ENCODE data around the gene SPINK2. TPM values are rescaled to one million over a fixed set of nuclear protein-coding genes. Genes with fewer than 3 reads are reported as not detected.

The SPINK2 gene
- total RNA-seq, 2 experiments from 2014 or later: 5.0 to 7.9 TPM

- Mint-ChIP-seq H3K4me1 (peaks cover 16% of the 10 kb centered on the region), H3K36me3 (ENCODE audit: low read depth) (peaks cover 4% of the 10 kb centered on the region), H3K4me3 (no peak overlapping the region), H3K27me3 (peaks cover 10% of the 10 kb centered on the region), H3K9me3 (no peaks in the 10 kb centered on the region), H3K27ac (no peak overlapping the region)
- no peak for DNase-seq
- POLR2A ChIA-PET: no interaction called here
- CTCF ChIA-PET: interaction anchor here (1.1 to 1.4 kb wide), 3 partner anchors 10 to 253 kb away, joined by 3 to 4 read pairs (median 3); no protein-coding TSS in a partner anchor
Observed at GRCh38 chr4:56828784-56829535, 7.5 kb upstream of the SPINK2 start.

GRCh38 chr4:56823933-56824600 is 2.6 kb upstream of the SPINK2 start:
- Mint-ChIP-seq H3K4me1 (peaks cover 28% of the 10 kb centered on the region), H3K27ac (no peak overlapping the region), H3K36me3 (ENCODE audit: low read depth) (peaks cover 13% of the 10 kb centered on the region), H3K27me3 (peaks cover 29% of the 10 kb centered on the region), H3K9me3 (peaks cover 7% of the 10 kb centered on the region), H3K4me3 (no peak overlapping the region)
- ChIA-PET CTCF (interaction anchor here (0.6 to 1.3 kb wide), 3 partner anchors 13 to 28 kb away, joined by 3 read pairs; no protein-coding TSS in a partner anchor), POLR2A (no interaction called here)
- DNase-seq: no peak

GRCh38 chr4:56818797-56819196 is 2.7 kb downstream of the SPINK2 start:
- Mint-ChIP-seq H3K36me3 (ENCODE audit: low read depth) (peaks cover 14% of the 10 kb centered on the region), H3K9me3 (peaks cover 8% of the 10 kb centered on the region), H3K4me3 (no peak overlapping the region), H3K27ac (peak overlapping the region; percentile 86), H3K27me3 (peaks cover 18% of the 10 kb centered on the region), H3K4me1 (peaks cover 40% of the 10 kb centered on the region)
- DNase-seq: no peak
- ChIA-PET POLR2A (no interaction called here), CTCF (interaction anchor here (1.0 kb wide), 1 partner anchor 8 kb away, joined by 3 read pairs; no protein-coding TSS in a partner anchor)

GRCh38 chr4:56817840-56818491 is 3.5 kb downstream of the SPINK2 start:
- ChIA-PET POLR2A (no interaction called here), CTCF (interaction anchor here (1.0 to 1.2 kb wide), 3 partner anchors 9 to 18 kb away, joined by 3 read pairs; no protein-coding TSS in a partner anchor)
- peaks cover 15% of the 10 kb centered on the region for H3K27me3 Mint-ChIP-seq
- H3K27ac Mint-ChIP-seq: peak overlapping the region; percentile 86
- H3K9me3 Mint-ChIP-seq: peaks cover 8% of the 10 kb centered on the region
- H3K4me1 Mint-ChIP-seq: peaks cover 38% of the 10 kb centered on the region
- H3K4me3 Mint-ChIP-seq: no peak overlapping the region
- peak; percentile 39 for DNase-seq
- H3K36me3 Mint-ChIP-seq (ENCODE audit: low read depth): peaks cover 14% of the 10 kb centered on the region

- H3K4me3 Mint-ChIP-seq: no peak overlapping the region
- DNase-seq: no peak
- H3K27ac Mint-ChIP-seq: no peak overlapping the region
- peaks cover 2% of the 10 kb centered on the region for H3K27me3 Mint-ChIP-seq
- H3K36me3 Mint-ChIP-seq (ENCODE audit: low read depth): peaks cover 3% of the 10 kb centered on the region
- CTCF ChIA-PET: no interaction called here
- POLR2A ChIA-PET: no interaction called here
- H3K4me1 Mint-ChIP-seq: peaks cover 31% of the 10 kb centered on the region
- H3K9me3 Mint-ChIP-seq: no peaks in the 10 kb centered on the region
Observed at GRCh38 chr4:56806666-56807065, 14.8 kb downstream of the SPINK2 start.

- peak; percentile 7 for DNase-seq
- H3K4me1 Mint-ChIP-seq: peaks cover 43% of the 10 kb centered on the region
- H3K27ac Mint-ChIP-seq: peak overlapping the region; percentile 16
- H3K9me3 Mint-ChIP-seq: no peaks in the 10 kb centered on the region
- H3K36me3 Mint-ChIP-seq (ENCODE audit: low read depth): peaks cover 3% of the 10 kb centered on the region
- CTCF ChIA-PET: interaction anchor here (0.7 to 1.5 kb wide), 5 partner anchors 13 to 339 kb away, joined by 3 read pairs; no protein-coding TSS in a partner anchor
- H3K4me3 Mint-ChIP-seq: peak overlapping the region; percentile 44
- POLR2A ChIA-PET: interaction anchor here (0.6 kb wide), 1 partner anchor 250 kb away, joined by 9 read pairs; no protein-coding TSS in a partner anchor
- H3K27me3 Mint-ChIP-seq: no peaks in the 10 kb centered on the region
Observed at GRCh38 chr4:56804551-56804950, 16.9 kb downstream of the SPINK2 start.

GRCh38 chr4:56803471-56803870 is 18.0 kb downstream of the SPINK2 start:
- peak; percentile 16 for DNase-seq
- Mint-ChIP-seq H3K9me3 (no peaks in the 10 kb centered on the region), H3K4me3 (no peak overlapping the region), H3K36me3 (ENCODE audit: low read depth) (peaks cover 3% of the 10 kb centered on the region), H3K27ac (peak overlapping the region; percentile 78), H3K27me3 (no peaks in the 10 kb centered on the region), H3K4me1 (peaks cover 48% of the 10 kb centered on the region)
- CTCF ChIA-PET: interaction anchor here (0.6 to 1.5 kb wide), 8 partner anchors 14 to 260 kb away, joined by 3 to 4 read pairs (median 3); no protein-coding TSS in a partner anchor
- POLR2A ChIA-PET: no interaction called here

- POLR2A ChIA-PET: no interaction called here
- Mint-ChIP-seq H3K4me3 (peak overlapping the region; percentile 78), H3K36me3 (ENCODE audit: low read depth) (no peaks in the 10 kb centered on the region), H3K27me3 (no peaks in the 10 kb centered on the region), H3K9me3 (no peaks in the 10 kb centered on the region), H3K4me1 (peaks cover 38% of the 10 kb centered on the region), H3K27ac (peak overlapping the region; percentile 71)
- CTCF ChIA-PET: interaction anchor here (0.6 to 3.4 kb wide), 11 partner anchors 9 to 224 kb away, joined by 3 to 11 read pairs (median 4); no protein-coding TSS in a partner anchor
- DNase-seq: peak; percentile 89
Observed at GRCh38 chr4:56799824-56800756, 21.4 kb downstream of the SPINK2 start.

- DNase-seq: no peak
- Mint-ChIP-seq H3K27me3 (no peaks in the 10 kb centered on the region), H3K9me3 (no peaks in the 10 kb centered on the region), H3K4me1 (peaks cover 33% of the 10 kb centered on the region), H3K4me3 (peak overlapping the region; percentile 78), H3K36me3 (ENCODE audit: low read depth) (no peaks in the 10 kb centered on the region), H3K27ac (peak overlapping the region; percentile 71)
- POLR2A ChIA-PET: no interaction called here
- CTCF ChIA-PET: interaction anchor here (0.7 to 3.4 kb wide), 8 partner anchors 10 to 223 kb away, joined by 3 to 11 read pairs (median 4); no protein-coding TSS in a partner anchor
Observed at GRCh38 chr4:56799161-56799759, 22.2 kb downstream of the SPINK2 start.

GRCh38 chr4:56796211-56796610 is 25.3 kb downstream of the SPINK2 start:
- H3K9me3 Mint-ChIP-seq: no peaks in the 10 kb centered on the region
- ChIA-PET POLR2A (no interaction called here), CTCF (interaction anchor here (0.6 to 1.1 kb wide), 2 partner anchors 27 to 41 kb away, joined by 3 read pairs; no protein-coding TSS in a partner anchor)
- no peak for DNase-seq
- H3K36me3 Mint-ChIP-seq (ENCODE audit: low read depth): no peaks in the 10 kb centered on the region
- H3K4me3 Mint-ChIP-seq: no peak overlapping the region
- no peaks in the 10 kb centered on the region for H3K27me3 Mint-ChIP-seq
- H3K4me1 Mint-ChIP-seq: peaks cover 13% of the 10 kb centered on the region
- no peak overlapping the region for H3K27ac Mint-ChIP-seq

- ChIA-PET CTCF (no interaction called here), POLR2A (no interaction called here)
- no peak for DNase-seq
- H3K27ac Mint-ChIP-seq: no peak overlapping the region
- no peaks in the 10 kb centered on the region for H3K9me3 Mint-ChIP-seq
- no peaks in the 10 kb centered on the region for H3K27me3 Mint-ChIP-seq
- no peak overlapping the region for H3K4me3 Mint-ChIP-seq
- H3K36me3 Mint-ChIP-seq (ENCODE audit: low read depth): no peaks in the 10 kb centered on the region
- H3K4me1 Mint-ChIP-seq: no peaks in the 10 kb centered on the region
Observed at GRCh38 chr4:56791316-56791715, 30.2 kb downstream of the SPINK2 start.
